Esophagus muscularis mucosa (tissue), 4 donors: ENCODE data around the gene MYO1C. TPM values are rescaled to one million over a fixed set of nuclear protein-coding genes. Genes with fewer than 3 reads are reported as not detected.

Experiments
- DNase-seq: peaks from one replicate; pipeline ENCODE4 v3.0.0-alpha.2; 2017; ENCODE audit errors: extremely low spot score
- H3K27ac ChIP-seq, 4 donors: fragments of 200-600 bp; sonication (generic); replicated peaks in 1 of 4; 1 replicate in 3 of 4; 2 replicates in 1 of 4; pipeline ENCODE4 v1.5.1; 2016 to 2019; ENCODE audit warnings: mild to moderate bottlenecking in 1 of 4
- H3K27me3 ChIP-seq, 4 donors: fragments of 200-600 bp; sonication (generic); one replicate each; pipeline versions ENCODE4 v1.5.1 to v1.6.0; 2016 to 2019
- H3K36me3 ChIP-seq, 4 donors: fragments of 200-600 bp; sonication (generic); one replicate each; pipeline ENCODE4 v1.5.1; 2016 to 2019
- H3K4me1 ChIP-seq, 4 donors: fragments of 200-600 bp; sonication (generic); one replicate each; pipeline ENCODE4 v1.5.1; 2016 to 2019
- H3K4me3 ChIP-seq, 4 donors: fragments of 200-600 bp; sonication (generic); 1 replicate in 2 of 4; 2 replicates in 2 of 4; pipeline ENCODE4 v1.5.1; 2016 to 2019; ENCODE audit warnings: mild to moderate bottlenecking in 4 of 4, moderate library complexity in 1 of 4
- H3K9me3 ChIP-seq, 4 donors: fragments of 200-600 bp; sonication (generic); 1 replicate in 3 of 4; 2 replicates in 1 of 4; pipeline ENCODE4 v1.5.1; 2016 to 2019
- CTCF ChIP-seq, 3 experiments: fragments of 200-600 bp in 2 of 3; fragments of 450-650 bp in 1 of 3; sonication (generic) in 2 of 3; IDR thresholded peaks; one replicate each; pipeline ENCODE4 v1.5.1; 2017 to 2019; ENCODE audit warnings: antibody characterized with exemption in 3 of 3, mild to moderate bottlenecking in 2 of 3, moderate library complexity in 1 of 3
- EP300 ChIP-seq: sonication (generic); formaldehyde crosslinking; IDR thresholded peaks from one replicate; pipeline ENCODE4 v1.6.1; 2017; ENCODE audit warnings: antibody characterized with exemption
- POLR2A ChIP-seq: fragments of 450-650 bp; IDR thresholded peaks from one replicate; pipeline ENCODE4 v1.6.1; 2017; ENCODE audit warnings: antibody characterized with exemption, moderate library complexity, mild to moderate bottlenecking, low read depth
- POLR2AphosphoS5 ChIP-seq, 2 donors: sonication (generic); formaldehyde crosslinking; IDR thresholded peaks; one replicate each; pipeline ENCODE4 v1.6.1; 2017; ENCODE audit warnings: antibody characterized with exemption in 2 of 2
- WGBS: methylation state at CpG from one replicate; pipeline ENCODE4 v1.1.5; 2018; 5-methylcytosine and 5-hydroxymethylcytosine counted together
- intact Hi-C: fragments of 100-400 bp; cut with DNase I; formaldehyde crosslinking; loops from one replicate; pipeline ENCODE4 v1.15.1; 2023
- total RNA-seq, 4 donors: library from RNA; depleted of rRNA; stranded (reverse); fragments of >200 nt; gene quantifications; one replicate each; pipeline versions ENCODE4 v1.1.0 to v1.2.1, GENCODE V29; 2016

Gene MYO1C
- total RNA-seq, 4 donors from 2014 or later = 248 to 444 (median 347) TPM

DNA sequence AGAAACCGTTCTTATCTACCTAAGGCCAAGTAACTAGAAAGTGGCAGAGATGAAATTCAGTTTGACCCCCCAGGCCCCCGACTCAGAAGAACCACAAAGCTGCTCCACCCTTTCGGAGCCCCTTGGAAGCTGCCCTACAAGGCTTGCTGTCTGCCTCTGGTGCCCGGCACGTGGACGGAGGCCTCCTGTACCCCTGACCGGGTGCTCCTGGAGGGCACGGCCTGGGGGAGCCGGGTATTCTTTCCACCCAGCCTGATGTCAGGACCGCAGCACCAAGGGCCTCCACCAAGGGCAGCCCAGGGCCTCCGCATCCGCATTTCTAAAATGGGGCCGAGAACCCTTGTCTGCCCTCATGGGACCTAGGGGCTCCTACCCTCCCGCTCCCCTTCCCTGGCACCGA is 21.0 kb downstream of the MYO1C start:
- intact Hi-C loops = no loop called here
- peaks cover 66 to 100% (median 98%) of the 10 kb centered on the region in 4 donors for H3K36me3 ChIP-seq
- no peak overlapping the region for H3K4me3 ChIP-seq
- WGBS = 94% methylated on average over 12 of the region's 15 CpGs
- no peak for DNase-seq
- TF ChIP-seq CTCF (IDR thresholded peaks at IDR 0.05) (no peak), EP300 (no peak), POLR2A (no peak), POLR2AphosphoS5 (IDR thresholded peaks at IDR 0.05) (no peak)
- H3K9me3 ChIP-seq = no peaks in the 10 kb centered on the region
- H3K27me3 ChIP-seq = no peaks in the 10 kb centered on the region
- peaks cover 8 to 49% (median 24%) of the 10 kb centered on the region in 4 donors for H3K4me1 ChIP-seq
- no peak overlapping the region for H3K27ac ChIP-seq

DNA sequence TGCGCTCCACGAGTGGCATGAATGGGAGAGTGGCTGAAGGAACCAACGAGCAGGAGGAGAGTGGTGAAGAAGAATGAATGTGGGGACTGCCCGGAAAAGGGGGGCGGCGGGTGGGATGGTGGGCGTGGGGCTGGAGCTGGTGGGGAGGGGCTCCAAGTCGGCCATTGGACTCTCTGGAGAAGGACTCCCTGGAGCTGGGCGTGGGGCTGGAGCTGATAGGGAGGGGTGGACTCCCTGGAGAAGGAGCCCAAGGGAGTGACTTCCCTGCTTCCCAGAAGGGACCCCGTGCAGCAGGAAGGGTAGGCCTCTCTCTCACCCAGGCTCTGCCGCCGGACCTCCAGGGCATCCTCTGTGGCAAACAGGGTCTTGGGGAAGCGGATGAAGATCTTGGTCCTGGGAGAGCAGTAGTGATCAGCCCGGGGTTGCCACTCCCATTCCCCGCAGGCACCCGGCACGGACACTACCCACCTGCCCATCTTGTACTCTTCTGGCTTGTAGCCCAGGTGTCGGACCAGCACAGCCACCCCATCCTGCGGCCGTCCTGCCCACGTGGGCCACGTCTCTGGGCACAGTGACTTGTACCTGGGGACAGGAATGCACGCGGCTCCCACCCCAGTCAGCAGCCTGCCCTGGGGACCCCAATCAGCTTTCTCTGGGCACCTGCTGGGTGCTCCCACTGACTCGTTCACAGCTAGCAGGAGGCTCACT is 21.6 kb downstream of the MYO1C start:
- intact Hi-C loops = no loop called here
- H3K27ac ChIP-seq = peak overlapping the region in 2 of 4 donors; percentile 13 to 30
- no peaks in the 10 kb centered on the region for H3K27me3 ChIP-seq
- H3K4me1 ChIP-seq = peaks cover 8 to 44% (median 18%) of the 10 kb centered on the region in 4 donors
- H3K4me3 ChIP-seq = no peak overlapping the region
- TF ChIP-seq EP300 = no peak
- TF ChIP-seq CTCF (IDR thresholded peaks at IDR 0.05) = no peak
- TF ChIP-seq POLR2AphosphoS5 (IDR thresholded peaks at IDR 0.05) = no peak
- no peak for TF ChIP-seq POLR2A
- WGBS = 77% methylated on average over 25 of the region's 25 CpGs
- no peaks in the 10 kb centered on the region for H3K9me3 ChIP-seq
- no peak for DNase-seq
- H3K36me3 ChIP-seq = peaks cover 62 to 100% (median 99%) of the 10 kb centered on the region in 4 donors

DNA sequence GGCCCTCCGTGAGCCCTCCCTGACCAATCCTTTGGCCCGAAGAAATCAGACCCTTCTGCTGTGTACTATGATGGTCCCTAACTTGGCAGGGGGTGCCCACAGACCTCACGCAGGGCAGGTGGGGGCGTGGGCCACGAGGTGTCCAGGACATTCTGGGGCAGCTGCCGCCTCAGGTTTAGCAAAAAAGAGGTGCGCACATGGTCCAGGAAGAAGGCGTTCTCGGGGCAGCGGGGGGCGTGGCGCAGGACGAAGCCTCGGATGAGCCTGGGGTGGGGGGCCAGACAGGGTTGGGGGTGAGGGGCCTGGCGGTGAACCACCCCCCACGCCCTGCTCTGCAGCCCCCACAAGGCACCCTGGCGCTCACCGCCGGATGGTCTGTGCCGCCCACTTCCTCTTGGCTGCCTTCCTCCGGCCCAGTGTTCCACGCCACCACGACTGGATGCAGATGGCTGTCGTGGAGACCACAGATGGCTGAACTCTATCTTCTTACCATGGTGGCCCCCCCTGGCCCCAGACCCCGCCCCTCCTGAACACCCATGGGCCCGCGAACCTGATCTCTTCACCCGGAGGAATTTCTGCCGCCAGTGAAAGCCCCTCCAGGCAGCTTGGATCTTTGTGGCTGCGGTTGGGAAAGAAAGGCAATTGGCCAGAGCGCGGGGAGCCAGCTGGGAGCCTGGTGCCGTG is 22.3 kb downstream of the MYO1C start:
- TF ChIP-seq CTCF (IDR thresholded peaks at IDR 0.05) = no peak
- H3K4me1 ChIP-seq = peaks cover 1 to 37% (median 13%) of the 10 kb centered on the region in 4 donors
- no peak overlapping the region for H3K4me3 ChIP-seq
- peaks cover 68 to 100% (median 99%) of the 10 kb centered on the region in 4 donors for H3K36me3 ChIP-seq
- intact Hi-C loops = no loop called here
- no peak for DNase-seq
- no peaks in the 10 kb centered on the region for H3K27me3 ChIP-seq
- 70% methylated on average over 20 of the region's 33 CpGs for WGBS
- peak overlapping the region in 2 of 4 donors; percentile 13 to 30 for H3K27ac ChIP-seq
- H3K9me3 ChIP-seq = no peaks in the 10 kb centered on the region

DNA sequence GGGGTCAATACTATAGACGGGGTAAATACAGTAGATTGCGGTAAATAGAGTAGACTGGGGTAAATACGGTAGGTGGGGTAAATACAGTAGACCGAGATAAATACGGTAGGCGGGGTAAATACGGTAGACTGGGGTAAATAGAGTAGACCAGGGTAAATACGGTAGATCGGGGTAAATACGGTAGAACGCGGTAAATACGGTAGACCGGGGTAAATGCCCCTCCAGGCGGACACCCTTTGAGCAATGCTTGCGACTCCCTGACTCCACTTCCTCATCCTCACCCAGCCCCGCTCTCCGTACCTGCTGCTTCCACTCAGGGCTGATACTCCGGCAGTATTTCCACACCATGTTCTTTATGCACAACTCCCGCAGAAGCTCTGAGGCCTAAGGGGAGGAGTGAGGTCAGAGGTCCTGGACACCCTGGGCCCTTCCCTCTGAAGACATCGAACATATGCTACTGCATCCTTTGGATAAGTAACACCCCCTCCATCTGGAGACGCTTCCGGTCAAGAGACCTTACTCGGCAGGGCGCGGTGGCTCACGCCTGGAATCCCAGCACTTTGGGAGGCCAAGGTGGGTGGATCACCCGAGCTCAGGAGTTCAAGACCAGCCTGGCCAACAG is 23.1 kb downstream of the MYO1C start:
- DNase-seq = no peak
- peaks cover 66 to 100% (median 98%) of the 10 kb centered on the region in 4 donors for H3K36me3 ChIP-seq
- peaks cover 0 to 28% (median 7%) of the 10 kb centered on the region in 4 donors for H3K4me1 ChIP-seq
- WGBS = 73% methylated on average over 28 of the region's 28 CpGs
- no peak for TF ChIP-seq CTCF (IDR thresholded peaks at IDR 0.05)
- TF ChIP-seq EP300 = no peak
- TF ChIP-seq POLR2AphosphoS5 (IDR thresholded peaks at IDR 0.05) = peak in 1 of 2 donors; percentile 27
- intact Hi-C loops = no loop called here
- H3K27ac ChIP-seq = no peak overlapping the region
- H3K27me3 ChIP-seq = no peaks in the 10 kb centered on the region
- no peaks in the 10 kb centered on the region for H3K9me3 ChIP-seq
- no peak overlapping the region for H3K4me3 ChIP-seq
